BJ (cell line): ENCODE measurements around the gene GORASP1. TPM values are rescaled to one million over a fixed set of nuclear protein-coding genes. Genes with fewer than 3 reads are reported as not detected.

ENCODE experiments used
- CTCF ChIA-PET: fragments of 350-600 bp; formaldehyde crosslinking; extraction: SDS; loops from one replicate; lab custom pipeline; 2021; ENCODE audit warnings: antibody characterized with exemption, inconsistent platforms; lab: Yijun Ruan, JAX
- POLR2A ChIA-PET: fragments of 300-600 bp; sonication (Branson Sonifier 250); formaldehyde crosslinking; extraction: SDS; loops from one replicate; lab custom pipeline; 2021; ENCODE audit warnings: antibody characterized with exemption; lab: Charles Lee
- DNase-seq: peaks from one replicate; pipeline ENCODE4 v3.0.0-alpha.2; 2011; ENCODE audit warnings: low read depth
- H3K27me3 ChIP-seq: 2 replicates; pipeline ENCODE4 v1.6.0; 2011; ENCODE audit warnings: low read length; ENCODE audit not compliant: control insufficient read depth, insufficient read depth
- H3K36me3 ChIP-seq: 2 replicates; pipeline ENCODE4 v1.5.1; 2011; ENCODE audit warnings: low read length; ENCODE audit not compliant: control insufficient read depth, insufficient read depth
- H3K4me3 ChIP-seq: 2 replicates; pipeline ENCODE4 v1.5.1; 2011; ENCODE audit warnings: low read depth, mild to moderate bottlenecking, control low read depth, low read length
- CTCF ChIP-seq: IDR thresholded peaks from 2 replicates; pipeline ENCODE4 v1.5.1; 2011; ENCODE audit warnings: low read depth, mild to moderate bottlenecking, control low read depth, inconsistent platforms, low read length, moderate library complexity; ENCODE audit not compliant: insufficient read depth
- polyA plus RNA-seq: library from polyadenylated mRNA; depleted of rRNA; stranded (reverse); fragments of >200 nt; gene quantifications from 2 replicates; pipeline ENCODE4 v1.2.3, GENCODE V29; 2011

The GORASP1 gene
- polyA plus RNA-seq, 1 experiment = 87.0 TPM

GRCh38 chr3:39137991-39138803, 30.8 kb upstream of the GORASP1 start:
- CTCF ChIA-PET = interaction anchor here (0.7 to 2.8 kb wide), 3 partner anchors 12 to 150 kb away, joined by 4 to 20 read pairs (median 7); no protein-coding TSS in a partner anchor

GRCh38 chr3:39137435-39137936, 30.1 kb upstream of the GORASP1 start:
- DNase-seq = no peak
- Histone ChIP-seq H3K27me3 (no peaks in the 10 kb centered on the region), H3K4me3 (no peak overlapping the region), H3K36me3 (peaks cover 12% of the 10 kb centered on the region)
- ChIA-PET POLR2A (no interaction called here), CTCF (interaction anchor here (2.6 to 2.8 kb wide), 2 partner anchors 11 to 151 kb away, joined by 7 to 20 read pairs; no protein-coding TSS in a partner anchor)
- TF ChIP-seq CTCF = no peak

More at GRCh38 chr3:39137991-39138803, 30.8 kb upstream of the GORASP1 start:
- H3K4me3 ChIP-seq = no peak overlapping the region
- peaks cover 18% of the 10 kb centered on the region for H3K36me3 ChIP-seq
- TF ChIP-seq CTCF = no peak
- POLR2A ChIA-PET = no interaction called here
- DNase-seq = no peak
- no peaks in the 10 kb centered on the region for H3K27me3 ChIP-seq

GRCh38 chr3:39136533-39137434, 29.4 kb upstream of the GORASP1 start:
- POLR2A ChIA-PET = no interaction called here

GRCh38 chr3:39135170-39135805, 27.9 kb upstream of the GORASP1 start:
- no peak for TF ChIP-seq CTCF
- peaks cover 5% of the 10 kb centered on the region for H3K36me3 ChIP-seq
- ChIA-PET CTCF (interaction anchor here (2.0 to 2.8 kb wide), 2 partner anchors 9 to 153 kb away, joined by 8 to 20 read pairs; no protein-coding TSS in a partner anchor), POLR2A (no interaction called here)
- DNase-seq = no peak
- H3K4me3 ChIP-seq = no peak overlapping the region
- H3K27me3 ChIP-seq = no peaks in the 10 kb centered on the region

More at GRCh38 chr3:39136533-39137434, 29.4 kb upstream of the GORASP1 start:
- Histone ChIP-seq H3K27me3 (no peaks in the 10 kb centered on the region), H3K36me3 (peaks cover 9% of the 10 kb centered on the region), H3K4me3 (no peak overlapping the region)
- DNase-seq = no peak
- CTCF ChIA-PET = interaction anchor here (2.6 to 2.8 kb wide), 2 partner anchors 11 to 151 kb away, joined by 7 to 20 read pairs; no protein-coding TSS in a partner anchor
- no peak for TF ChIP-seq CTCF
